DND-41 (cell line): ENCODE data around the gene CAV1.

Source experiments
- ATAC-seq: fragments of 200-7000 bp; cut with Tn5 transposase; 3 replicates; pipeline ENCODE4 v1.9.1; 2021; ENCODE audit warnings: low read depth; ENCODE audit not compliant: insufficient read depth
- DNase-seq: peaks from one replicate; pipeline ENCODE4 v3.0.0-alpha.2; 2020
- H2AFZ ChIP-seq: 2 replicates; pipeline ENCODE4 v1.6.0; 2012; ENCODE audit warnings: low read depth, low read length
- H3K27ac ChIP-seq: 2 replicates; pipeline ENCODE4 v1.5.1; 2012; ENCODE audit warnings: low read length, inconsistent platforms
- H3K27me3 ChIP-seq: fragments of 200-600 bp; sonication (generic); 2 replicates; pipeline ENCODE4 v1.6.0; 2012; ENCODE audit warnings: low read length, mild to moderate bottlenecking, inconsistent platforms; ENCODE audit not compliant: insufficient read depth, poor library complexity
- H3K36me3 ChIP-seq: 2 replicates; pipeline ENCODE4 v1.5.1; 2012; ENCODE audit warnings: low read length, inconsistent platforms; ENCODE audit not compliant: insufficient read depth
- H3K4me1 ChIP-seq: 2 replicates; pipeline ENCODE4 v1.5.1; 2012; ENCODE audit warnings: mild to moderate bottlenecking, low read length; ENCODE audit not compliant: insufficient read depth
- H3K4me2 ChIP-seq: 2 replicates; pipeline ENCODE4 v1.6.0; 2012; ENCODE audit warnings: mild to moderate bottlenecking, moderate library complexity, low read length, inconsistent platforms; ENCODE audit not compliant: insufficient read depth
- H3K4me3 ChIP-seq, 2 experiments: fragments of 200-600 bp in 1 of 2; shearing (Covaris generic) in 1 of 2; 2 replicates each; pipeline ENCODE4 v1.5.1; 2012 to 2016; ENCODE audit warnings: inconsistent platforms in 2 of 2, low read length in 2 of 2, mild to moderate bottlenecking in 2 of 2, low read depth in 1 of 2, moderate library complexity in 1 of 2
- H3K79me2 ChIP-seq: 2 replicates; pipeline ENCODE4 v1.6.0; 2012; ENCODE audit warnings: low read length, inconsistent platforms; ENCODE audit not compliant: insufficient read depth
- H3K9ac ChIP-seq: 2 replicates; pipeline ENCODE4 v1.6.0; 2012; ENCODE audit warnings: low read depth, mild to moderate bottlenecking, inconsistent platforms, low read length, moderate library complexity
- H3K9me3 ChIP-seq: 2 replicates; pipeline ENCODE4 v1.5.1; 2012; ENCODE audit warnings: low read length, moderate library complexity, mild to moderate bottlenecking, inconsistent platforms; ENCODE audit not compliant: insufficient read depth, severe bottlenecking
- H4K20me1 ChIP-seq: 2 replicates; pipeline ENCODE4 v1.6.0; 2012; ENCODE audit warnings: low read length; ENCODE audit not compliant: insufficient read depth
- EZH2 ChIP-seq: IDR thresholded peaks from 3 replicates; pipeline ENCODE4 v1.6.1; 2012; ENCODE audit warnings: borderline replicate concordance, low read depth, mild to moderate bottlenecking, moderate library complexity, low read length, inconsistent platforms; ENCODE audit not compliant: severe bottlenecking
- TF ChIP-seq, protein P1 (sequence below): IDR thresholded peaks from 2 replicates; pipeline ENCODE4 v1.5.1; 2012; ENCODE audit warnings: borderline replicate concordance, low read length, moderate library complexity, mild to moderate bottlenecking; ENCODE audit not compliant: poor library complexity, severe bottlenecking; ENCODE audit errors: extremely low read depth

Gene CAV1

DNA sequence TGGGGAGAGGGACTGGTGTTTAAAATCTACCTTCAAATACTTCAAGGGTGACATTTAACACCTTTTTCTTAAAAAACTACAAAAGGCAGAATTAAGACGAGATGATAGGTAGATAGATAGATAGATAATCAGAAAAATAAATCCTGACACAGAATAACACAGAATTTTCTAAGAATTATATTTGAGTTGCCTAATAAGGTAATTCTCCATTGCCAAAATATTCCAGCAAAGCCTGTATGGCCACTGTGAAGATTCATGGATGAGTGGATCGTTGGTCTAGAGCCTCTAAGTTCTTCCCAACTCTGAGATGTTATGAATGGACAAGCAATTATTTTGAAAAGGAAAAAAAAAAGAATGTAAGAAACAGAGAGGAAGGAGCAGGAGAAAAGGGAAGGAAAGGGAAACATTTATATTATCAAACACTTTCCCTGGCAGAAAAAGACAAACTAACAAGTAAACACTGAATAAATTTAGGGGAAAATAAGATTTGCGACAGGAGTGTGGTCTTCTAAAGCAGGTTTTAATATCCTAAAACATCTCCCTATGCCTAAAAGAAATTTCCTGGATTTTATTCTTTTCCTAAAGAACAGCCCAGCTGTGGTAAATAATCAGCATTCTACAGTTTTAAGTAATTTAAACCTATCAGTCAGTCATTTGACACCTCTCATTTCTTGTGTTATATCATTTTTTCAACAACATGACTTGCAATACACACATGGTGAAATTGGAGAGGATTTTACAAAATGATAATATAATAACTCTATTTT lies 32.8 kb upstream of the CAV1 start:
- ATAC-seq: no peak
- H3K4me2 ChIP-seq: no peak overlapping the region

DNA sequence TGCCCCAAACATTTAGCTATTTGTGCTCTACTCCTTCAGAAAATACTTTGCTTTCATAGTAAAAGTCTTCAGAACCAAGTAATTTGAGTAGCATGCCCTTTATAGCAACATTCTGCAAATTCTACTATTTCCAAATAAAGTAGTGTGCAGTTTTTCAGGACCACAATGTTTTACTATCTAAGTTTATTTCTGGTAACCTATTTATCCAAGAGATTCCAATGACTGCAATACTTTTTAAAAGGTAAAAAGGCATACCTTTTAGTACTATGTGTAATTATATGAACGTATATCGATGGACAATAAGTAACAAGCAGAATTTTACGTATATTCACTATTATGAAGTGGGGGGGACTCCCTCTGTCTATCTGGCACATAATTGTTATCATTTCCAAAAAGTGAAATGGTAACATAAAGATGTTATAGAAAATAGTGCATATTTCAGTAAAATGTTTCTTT lies 32.2 kb upstream of the CAV1 start:
- Histone ChIP-seq H3K4me3 (no peak overlapping the region), H3K4me1 (no peaks in the 10 kb centered on the region), H3K9ac (no peak overlapping the region), H3K9me3 (no peaks in the 10 kb centered on the region), H3K27ac (no peak overlapping the region), H2AFZ (no peak overlapping the region), H3K27me3 (peaks cover 7% of the 10 kb centered on the region), H4K20me1 (no peaks in the 10 kb centered on the region), H3K4me2 (no peak overlapping the region), H3K79me2 (no peaks in the 10 kb centered on the region), H3K36me3 (no peaks in the 10 kb centered on the region)
- DNase-seq (no peak), ATAC-seq (no peak)
- TF ChIP-seq, protein P1, sequence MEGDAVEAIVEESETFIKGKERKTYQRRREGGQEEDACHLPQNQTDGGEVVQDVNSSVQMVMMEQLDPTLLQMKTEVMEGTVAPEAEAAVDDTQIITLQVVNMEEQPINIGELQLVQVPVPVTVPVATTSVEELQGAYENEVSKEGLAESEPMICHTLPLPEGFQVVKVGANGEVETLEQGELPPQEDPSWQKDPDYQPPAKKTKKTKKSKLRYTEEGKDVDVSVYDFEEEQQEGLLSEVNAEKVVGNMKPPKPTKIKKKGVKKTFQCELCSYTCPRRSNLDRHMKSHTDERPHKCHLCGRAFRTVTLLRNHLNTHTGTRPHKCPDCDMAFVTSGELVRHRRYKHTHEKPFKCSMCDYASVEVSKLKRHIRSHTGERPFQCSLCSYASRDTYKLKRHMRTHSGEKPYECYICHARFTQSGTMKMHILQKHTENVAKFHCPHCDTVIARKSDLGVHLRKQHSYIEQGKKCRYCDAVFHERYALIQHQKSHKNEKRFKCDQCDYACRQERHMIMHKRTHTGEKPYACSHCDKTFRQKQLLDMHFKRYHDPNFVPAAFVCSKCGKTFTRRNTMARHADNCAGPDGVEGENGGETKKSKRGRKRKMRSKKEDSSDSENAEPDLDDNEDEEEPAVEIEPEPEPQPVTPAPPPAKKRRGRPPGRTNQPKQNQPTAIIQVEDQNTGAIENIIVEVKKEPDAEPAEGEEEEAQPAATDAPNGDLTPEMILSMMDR: no peak
- no peak for TF ChIP-seq EZH2

More for the DNA sequence above, 32.8 kb upstream of the CAV1 start:
- Histone ChIP-seq H3K4me3 (no peak overlapping the region), H3K9me3 (no peaks in the 10 kb centered on the region), H3K27ac (no peak overlapping the region), H2AFZ (no peak overlapping the region), H3K4me1 (no peaks in the 10 kb centered on the region), H3K79me2 (no peaks in the 10 kb centered on the region), H3K36me3 (no peaks in the 10 kb centered on the region), H3K27me3 (peaks cover 7% of the 10 kb centered on the region), H4K20me1 (no peaks in the 10 kb centered on the region), H3K9ac (no peak overlapping the region)
- no peak for DNase-seq
- no peak for TF ChIP-seq EZH2
- TF ChIP-seq, protein P1: no peak

DNA sequence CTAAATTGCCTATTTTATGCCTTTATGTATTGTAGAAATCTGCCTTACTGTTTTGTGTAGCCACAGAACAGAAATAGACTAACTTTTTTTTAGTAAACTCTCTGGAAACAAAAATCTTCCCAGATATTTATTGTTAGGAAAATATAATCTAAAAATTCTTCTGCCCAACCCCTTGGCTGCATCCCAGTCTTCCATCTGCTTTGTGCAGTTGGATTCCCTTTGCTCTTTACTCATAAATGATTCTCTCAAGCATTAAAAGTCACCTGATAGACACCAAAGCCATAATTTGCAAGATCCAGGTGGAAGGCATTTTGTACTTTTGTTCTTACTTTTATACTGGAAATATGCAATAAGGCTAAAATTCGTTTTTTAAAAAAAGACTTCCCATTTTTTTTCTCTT lies 31.4 kb upstream of the CAV1 start:
- H3K4me2 ChIP-seq: no peak overlapping the region
- no peaks in the 10 kb centered on the region for H4K20me1 ChIP-seq
- TF ChIP-seq, protein P1: no peak
- no peak for TF ChIP-seq EZH2
- no peaks in the 10 kb centered on the region for H3K9me3 ChIP-seq
- no peak overlapping the region for H2AFZ ChIP-seq
- H3K36me3 ChIP-seq: no peaks in the 10 kb centered on the region
- no peaks in the 10 kb centered on the region for H3K4me1 ChIP-seq
- H3K27me3 ChIP-seq: peaks cover 7% of the 10 kb centered on the region
- H3K27ac ChIP-seq: no peak overlapping the region
- ATAC-seq (no peak), DNase-seq (no peak)
- H3K4me3 ChIP-seq: no peak overlapping the region
- no peak overlapping the region for H3K9ac ChIP-seq
- H3K79me2 ChIP-seq: no peaks in the 10 kb centered on the region
